Endodermal cell (in vitro differentiated cells): ENCODE results near the gene FBXO41. TPM values are rescaled to one million over a fixed set of nuclear protein-coding genes. Genes with fewer than 3 reads are reported as not detected.

ENCODE experiments used
- DNase-seq: peaks from one replicate; pipeline ENCODE4 v3.0.0-alpha.2; 2017
- H3K27ac ChIP-seq: 2 replicates; pipeline ENCODE4 v1.5.1; 2013; ENCODE audit warnings: mild to moderate bottlenecking, low read depth, low read length, moderate library complexity
- H3K27me3 ChIP-seq: 2 replicates; pipeline ENCODE4 v1.6.1; 2013; ENCODE audit warnings: mild to moderate bottlenecking, low read length, moderate library complexity; ENCODE audit not compliant: insufficient read depth, control insufficient read depth, poor library complexity, severe bottlenecking
- H3K36me3 ChIP-seq: 2 replicates; pipeline ENCODE4 v1.7.0; 2013; ENCODE audit warnings: mild to moderate bottlenecking, low read length, moderate library complexity; ENCODE audit not compliant: control insufficient read depth, insufficient read depth
- H3K4me1 ChIP-seq: one replicate; pipeline ENCODE4 v1.7.0; 2013; ENCODE audit warnings: low read length; ENCODE audit not compliant: control insufficient read depth, insufficient read depth
- H3K4me3 ChIP-seq: 2 replicates; pipeline ENCODE4 v1.5.1; 2013; ENCODE audit warnings: mild to moderate bottlenecking, low read length, moderate library complexity
- H3K9ac ChIP-seq: 2 replicates; pipeline ENCODE4 v1.6.1; 2013; ENCODE audit warnings: mild to moderate bottlenecking, low read length, moderate library complexity; ENCODE audit not compliant: poor library complexity, severe bottlenecking; ENCODE audit errors: extremely low read depth
- H3K9me3 ChIP-seq: 2 replicates; pipeline ENCODE4 v1.6.1; 2013; ENCODE audit warnings: mild to moderate bottlenecking, low read length, moderate library complexity; ENCODE audit not compliant: control insufficient read depth
- H3K27ac Mint-ChIP-seq: 2 replicates; pipeline ENCODE4 v1.8.0; 2020; ENCODE audit warnings: mixed read lengths
- H3K27me3 Mint-ChIP-seq: 2 replicates; pipeline ENCODE4 v1.8.0; 2021; ENCODE audit warnings: mild to moderate bottlenecking, mixed read lengths; ENCODE audit not compliant: insufficient read depth
- H3K36me3 Mint-ChIP-seq: 2 replicates; pipeline ENCODE4 v1.8.0; 2020; ENCODE audit warnings: low read depth, mixed read lengths
- H3K4me1 Mint-ChIP-seq: 2 replicates; pipeline ENCODE4 v1.8.0; 2020; ENCODE audit warnings: mixed read lengths
- H3K4me3 Mint-ChIP-seq: 2 replicates; pipeline ENCODE4 v1.8.0; 2020; ENCODE audit warnings: mild to moderate bottlenecking, moderate library complexity, mixed read lengths
- H3K9me3 Mint-ChIP-seq: 2 replicates; pipeline ENCODE4 v1.8.0; 2020; ENCODE audit warnings: mild to moderate bottlenecking, mixed read lengths
- CTCF ChIP-seq: fragments of 200-600 bp; sonication (generic); conservative IDR thresholded peaks from 2 replicates; pipeline ENCODE4 v1.5.0; 2021; ENCODE audit warnings: antibody characterized with exemption, mild to moderate bottlenecking
- WGBS, 2 experiments: methylation state at CpG; one replicate each; pipeline versions ENCODE4 v1.1.5 to v1.1.7; 2013; ENCODE audit warnings: missing lambda C conversion rate in 2 of 2, mixed read lengths in 1 of 2; ENCODE audit not compliant: insufficient coverage in 1 of 2, insufficient read length in 1 of 2; 5-methylcytosine and 5-hydroxymethylcytosine counted together
- total RNA-seq, 2 donors: library from RNA; stranded (reverse); fragmentation: NEBNext Ultra II Directional in 1 of 2; extraction: Animal tissue kit (Norgen Biotek cat#: 25700) in 1 of 2; gene quantifications; 2 replicates in 1 of 2; 3 replicates in 1 of 2; pipeline ENCODE4 v1.2.1, GENCODE V29; 2021

FBXO41 gene
- total RNA-seq, 2 donors from 2014 or later = 9.0 to 11.2 TPM

DNA sequence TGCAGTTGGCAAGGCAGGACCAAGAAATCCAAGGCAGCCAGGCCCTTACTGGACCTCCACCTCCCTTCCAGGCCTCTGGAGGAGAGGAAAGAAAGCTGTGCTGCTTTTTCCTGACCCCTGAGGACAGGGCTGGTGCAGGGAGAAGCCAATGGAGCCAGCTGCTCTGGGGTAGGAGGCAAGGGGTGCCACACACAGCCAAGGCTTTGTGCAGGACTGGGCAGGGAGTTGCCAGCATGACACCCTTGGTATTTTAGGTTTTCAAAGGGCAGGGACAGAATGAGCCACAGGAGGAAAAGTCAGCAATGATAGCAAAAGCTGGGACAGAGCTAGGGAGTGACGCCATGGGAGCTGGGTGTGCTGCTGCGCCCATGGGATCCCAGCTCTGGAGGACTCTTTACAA, 27.3 kb downstream of the FBXO41 start:
- Mint-ChIP-seq H3K36me3 (peaks cover 25% of the 10 kb centered on the region), H3K9me3 (no peaks in the 10 kb centered on the region), H3K4me3 (no peak overlapping the region), H3K27ac (no peak overlapping the region), H3K27me3 (no peaks in the 10 kb centered on the region), H3K4me1 (peaks cover 2% of the 10 kb centered on the region)
- no peak overlapping the region for H3K27ac ChIP-seq
- H3K36me3 ChIP-seq = peaks cover 31% of the 10 kb centered on the region
- WGBS, 2 experiments = 94 to 100% methylated on average over 2 of the region's 2 CpGs
- TF ChIP-seq CTCF = no peak
- H3K4me3 ChIP-seq = no peak overlapping the region
- no peak overlapping the region for H3K9ac ChIP-seq
- H3K27me3 ChIP-seq = no peaks in the 10 kb centered on the region
- no peaks in the 10 kb centered on the region for H3K9me3 ChIP-seq
- DNase-seq = no peak
- no peaks in the 10 kb centered on the region for H3K4me1 ChIP-seq

DNA sequence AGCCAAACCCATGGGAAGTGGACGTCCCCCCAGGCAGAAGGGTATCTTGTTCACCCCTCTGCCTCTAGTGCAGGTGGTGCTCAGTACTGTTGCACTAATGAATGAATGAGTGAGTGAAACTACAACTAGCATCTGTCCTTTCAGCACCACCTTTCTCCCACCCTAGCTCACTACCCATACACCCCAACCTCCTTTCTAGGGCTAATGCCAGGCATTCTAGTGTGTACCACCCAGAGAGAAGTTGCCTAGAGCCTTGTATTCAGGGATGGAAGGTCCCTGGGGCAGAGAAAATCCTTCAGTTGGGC, 27.7 kb downstream of the FBXO41 start:
- Histone ChIP-seq H3K27me3 (no peaks in the 10 kb centered on the region), H3K4me1 (no peaks in the 10 kb centered on the region), H3K9me3 (no peaks in the 10 kb centered on the region), H3K4me3 (no peak overlapping the region), H3K36me3 (peaks cover 34% of the 10 kb centered on the region), H3K27ac (peak overlapping the region; percentile 8), H3K9ac (no peak overlapping the region)
- TF ChIP-seq CTCF = no peak
- H3K27me3 Mint-ChIP-seq = no peaks in the 10 kb centered on the region
- no peaks in the 10 kb centered on the region for H3K9me3 Mint-ChIP-seq
- peaks cover 2% of the 10 kb centered on the region for H3K4me1 Mint-ChIP-seq
- no peak overlapping the region for H3K27ac Mint-ChIP-seq
- peak; percentile 40 for DNase-seq
- WGBS, 2 experiments = 87% methylated on average over 1 of the region's 1 CpG; no CpG with 5 or more reads in 1 of the 2 experiments
- peaks cover 28% of the 10 kb centered on the region for H3K36me3 Mint-ChIP-seq
- no peak overlapping the region for H3K4me3 Mint-ChIP-seq

- no peaks in the 10 kb centered on the region for H3K4me1 ChIP-seq
- no peaks in the 10 kb centered on the region for H3K27me3 ChIP-seq
- H3K36me3 ChIP-seq = peaks cover 39% of the 10 kb centered on the region
- 78 to 89% methylated on average over 2 to 5 of the region's 5 CpGs for whole genome bisulfite sequencing, 2 experiments
- Mint-ChIP-seq H3K9me3 (no peaks in the 10 kb centered on the region), H3K27me3 (no peaks in the 10 kb centered on the region), H3K36me3 (peaks cover 32% of the 10 kb centered on the region), H3K4me1 (peaks cover 2% of the 10 kb centered on the region), H3K4me3 (no peak overlapping the region), H3K27ac (no peak overlapping the region)
- no peak for TF ChIP-seq CTCF
- no peaks in the 10 kb centered on the region for H3K9me3 ChIP-seq
- no peak overlapping the region for H3K4me3 ChIP-seq
- no peak overlapping the region for H3K27ac ChIP-seq
- no peak overlapping the region for H3K9ac ChIP-seq
- DNase-seq = peak; percentile 35
Observed at GRCh38 chr2:73255907-73256617, 28.2 kb downstream of the FBXO41 start.
